Renal cortex interstitium (tissue), 11 donors: ENCODE data around the gene SECISBP2. TPM values are rescaled to one million over a fixed set of nuclear protein-coding genes. Genes with fewer than 3 reads are reported as not detected.
"Not testable (repeated sequence)": the region's sequence is repeated elsewhere in the genome, so short reads cannot be mapped to it uniquely, and the experiment has no call there.

Source experiments
- DNase-seq, 11 donors: peaks; one replicate each; pipeline ENCODE4 v3.0.0-alpha.2; 2013; ENCODE audit warnings: low read depth in 9 of 11, low spot score in 4 of 11; ENCODE audit errors: extremely low read depth in 1 of 11
- polyA plus RNA-seq, 3 donors: library from polyadenylated mRNA; unstranded; fragments of 120-200 nt; gene quantifications; one replicate each; pipeline ENCODE4 v1.2.1, GENCODE V29; 2013; ENCODE audit not compliant: insufficient read length in 3 of 3

The SECISBP2 gene
- polyA plus RNA-seq, 3 donors, result 60.3 to 105 (median 75.6) TPM

- DNase-seq, result no peak
Observed at GRCh38 chr9:89358985-89359384, 40.7 kb downstream of the SECISBP2 start.

GRCh38 chr9:89359751-89360261 lies 41.5 kb downstream of the SECISBP2 start:
- DNase-seq, result no peak

- DNase-seq, result no peak
Observed at GRCh38 chr9:89360465-89360864, 42.2 kb downstream of the SECISBP2 start.

- no peak for DNase-seq
Observed at GRCh38 chr9:89361031-89361430, 42.7 kb downstream of the SECISBP2 start.

- DNase-seq, result no peak
Observed at GRCh38 chr9:89361816-89362646, 43.7 kb downstream of the SECISBP2 start.

- no peak for DNase-seq
Observed at GRCh38 chr9:89362647-89363310, 44.5 kb downstream of the SECISBP2 start.

GRCh38 chr9:89363311-89363670 lies 45.0 kb downstream of the SECISBP2 start:
- no peak for DNase-seq

- DNase-seq, result no peak
Observed at GRCh38 chr9:89363921-89364665, 45.8 kb downstream of the SECISBP2 start.

GRCh38 chr9:89364666-89365531 lies 46.6 kb downstream of the SECISBP2 start:
- no peak for DNase-seq

- no peak for DNase-seq
Observed at GRCh38 chr9:89365532-89365912, 47.2 kb downstream of the SECISBP2 start.

GRCh38 chr9:89366711-89367110 lies 48.4 kb downstream of the SECISBP2 start:
- no peak for DNase-seq

GRCh38 chr9:89367281-89367680 lies 49.0 kb downstream of the SECISBP2 start:
- DNase-seq, result no peak

GRCh38 chr9:89367726-89368437 lies 49.6 kb downstream of the SECISBP2 start:
- DNase-seq, result no peak

GRCh38 chr9:89368550-89368949 lies 50.2 kb downstream of the SECISBP2 start:
- DNase-seq, result no peak

GRCh38 chr9:89368978-89369377 lies 50.7 kb downstream of the SECISBP2 start:
- DNase-seq, result no peak

- DNase-seq, result no peak
Observed at GRCh38 chr9:89370593-89370992, 52.3 kb downstream of the SECISBP2 start.

- not testable (repeated sequence) for DNase-seq
Observed at GRCh38 chr9:89371791-89372190, 53.5 kb downstream of the SECISBP2 start.

- DNase-seq, result no peak
Observed at GRCh38 chr9:89372230-89372816, 54.0 kb downstream of the SECISBP2 start.
